Stimulated activated naive CD8-positive, alpha-beta T cell treated with anti-CD3 and anti-CD28 coated beads, Interleukin-15, Interleukin-2, amounts not matched to agents 100 ng/mL and 50 ng/mL, for 24 hours (primary cell): Measurements from ENCODE around the gene TBC1D22A.

Experiments used
- H3K27ac Mint-ChIP-seq: one replicate; pipeline ENCODE4 v1.8.0; 2021; ENCODE audit warnings: mild to moderate bottlenecking, mixed read lengths
- H3K27me3 Mint-ChIP-seq: one replicate; pipeline ENCODE4 v1.8.0; 2021; ENCODE audit warnings: mixed read lengths
- H3K36me3 Mint-ChIP-seq: one replicate; pipeline ENCODE4 v1.8.0; 2021; ENCODE audit warnings: low read depth, mixed read lengths
- H3K4me1 Mint-ChIP-seq: one replicate; pipeline ENCODE4 v1.8.0; 2021; ENCODE audit warnings: low read depth, mixed read lengths
- H3K4me3 Mint-ChIP-seq: one replicate; pipeline ENCODE4 v1.8.0; 2021; ENCODE audit warnings: mild to moderate bottlenecking, mixed read lengths
- H3K9me3 Mint-ChIP-seq: one replicate; pipeline ENCODE4 v1.8.0; 2021; ENCODE audit warnings: mixed read lengths

Gene TBC1D22A

DNA sequence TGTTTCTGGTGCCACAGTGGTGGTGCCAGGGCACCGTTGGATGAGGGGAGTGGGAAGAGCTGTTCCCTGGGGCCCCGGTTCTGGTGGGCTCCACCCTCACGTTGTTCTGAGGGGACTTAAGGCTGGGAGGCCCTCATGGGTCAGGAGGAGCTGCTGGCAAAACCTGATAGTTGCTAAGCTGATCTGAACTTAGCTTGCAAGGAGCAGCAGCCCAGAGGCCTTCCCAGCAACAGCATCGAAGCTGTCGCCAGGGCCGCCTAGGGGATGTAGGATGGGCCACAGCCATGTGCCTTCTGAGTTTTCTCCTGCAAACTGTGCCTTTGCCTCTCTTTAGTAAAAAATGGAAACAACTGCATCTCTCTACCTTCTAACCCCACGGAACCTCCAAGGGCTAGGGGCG lies 240.2 kb downstream of the TBC1D22A start:
- Mint-ChIP-seq H3K4me1 (peaks cover 19% of the 10 kb centered on the region), H3K27ac (peak overlapping the region; percentile 28), H3K4me3 (no peak overlapping the region), H3K9me3 (no peaks in the 10 kb centered on the region), H3K27me3 (no peaks in the 10 kb centered on the region), H3K36me3 (peaks cover 18% of the 10 kb centered on the region)

DNA sequence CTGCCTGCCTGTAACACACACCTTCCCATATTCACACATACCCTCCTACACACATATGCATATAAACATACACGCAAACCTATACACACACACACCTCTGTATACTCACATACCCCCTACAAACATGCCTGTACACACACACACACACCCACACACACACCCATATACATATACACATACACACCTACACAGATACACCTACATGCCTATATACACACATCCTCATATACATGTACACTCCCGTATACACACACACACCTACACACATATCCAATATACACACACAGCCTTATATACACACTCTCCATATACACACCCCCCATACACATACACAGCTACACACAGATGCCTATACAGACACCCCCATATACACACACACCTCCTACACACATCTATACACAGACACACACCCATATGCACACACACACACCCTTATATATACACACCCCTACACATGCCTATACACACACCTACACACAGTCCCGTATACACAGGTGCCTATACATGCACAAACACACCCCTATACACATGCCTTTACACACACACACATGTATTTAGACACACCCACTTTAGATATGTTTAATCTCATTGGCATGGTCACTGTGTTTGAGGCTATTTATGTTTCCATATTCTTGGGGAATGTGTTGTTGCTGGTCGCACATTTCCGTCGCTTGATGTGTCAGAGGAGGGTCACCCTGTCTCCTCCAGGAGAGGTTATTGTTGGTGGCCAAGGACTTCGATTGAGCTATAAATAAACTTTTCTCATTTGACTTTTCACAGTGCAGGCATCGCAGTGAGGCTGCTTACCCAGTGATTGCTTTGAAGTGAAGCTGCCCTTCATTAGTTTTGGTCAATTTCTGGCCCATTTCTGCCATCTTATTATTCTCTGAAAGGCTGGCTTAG lies 243.3 kb downstream of the TBC1D22A start:
- peaks cover 6% of the 10 kb centered on the region for H3K4me1 Mint-ChIP-seq
- H3K27me3 Mint-ChIP-seq, result no peaks in the 10 kb centered on the region
- H3K4me3 Mint-ChIP-seq, result no peak overlapping the region
- H3K9me3 Mint-ChIP-seq, result no peaks in the 10 kb centered on the region
- H3K27ac Mint-ChIP-seq, result no peak overlapping the region
- peaks cover 7% of the 10 kb centered on the region for H3K36me3 Mint-ChIP-seq

DNA sequence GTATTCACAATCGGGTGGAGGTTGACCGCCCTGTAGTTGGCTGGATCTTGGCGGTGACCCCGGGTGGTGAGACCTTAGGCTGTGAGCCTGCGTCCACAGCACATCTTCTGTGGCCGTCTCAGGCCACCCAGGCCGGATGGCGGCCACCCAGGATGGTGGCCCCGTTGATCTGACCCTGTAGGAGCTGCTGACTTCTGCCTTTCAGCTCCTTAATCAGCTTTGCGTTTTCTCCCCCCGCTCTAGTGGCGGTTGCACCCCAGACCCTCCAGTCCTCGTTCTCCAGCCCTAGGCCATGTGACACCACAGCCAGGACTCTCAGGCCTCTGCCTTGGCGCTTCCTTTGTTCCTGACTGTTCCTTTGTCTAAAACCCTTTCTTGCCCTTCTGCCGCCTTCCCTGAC lies 244.0 kb downstream of the TBC1D22A start:
- Mint-ChIP-seq H3K9me3 (no peaks in the 10 kb centered on the region), H3K36me3 (peaks cover 7% of the 10 kb centered on the region), H3K27me3 (no peaks in the 10 kb centered on the region), H3K4me1 (peaks cover 3% of the 10 kb centered on the region), H3K4me3 (no peak overlapping the region), H3K27ac (no peak overlapping the region)

DNA sequence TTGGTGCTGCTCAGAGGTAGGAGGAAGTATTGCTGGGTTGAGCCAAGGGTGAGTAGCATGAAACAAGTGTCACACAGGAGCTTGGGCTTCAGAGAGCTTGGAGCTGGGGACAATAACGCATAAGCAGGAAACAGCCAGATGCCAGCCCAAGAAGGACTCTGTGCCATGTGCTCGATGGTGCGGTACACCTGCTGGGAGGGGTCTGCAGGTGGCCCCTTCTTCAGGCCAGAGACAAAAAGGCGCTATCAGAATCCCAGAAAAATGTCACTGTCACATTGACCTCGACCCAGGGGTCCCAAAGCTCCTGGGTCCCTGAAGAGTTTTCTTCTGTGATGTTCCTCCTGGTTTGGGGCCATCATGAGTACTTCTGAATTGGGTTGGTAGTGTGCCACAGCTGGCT lies 244.4 kb downstream of the TBC1D22A start:
- Mint-ChIP-seq H3K36me3 (peaks cover 7% of the 10 kb centered on the region), H3K4me3 (no peak overlapping the region), H3K4me1 (peaks cover 7% of the 10 kb centered on the region), H3K27ac (no peak overlapping the region), H3K9me3 (no peaks in the 10 kb centered on the region), H3K27me3 (no peaks in the 10 kb centered on the region)

DNA sequence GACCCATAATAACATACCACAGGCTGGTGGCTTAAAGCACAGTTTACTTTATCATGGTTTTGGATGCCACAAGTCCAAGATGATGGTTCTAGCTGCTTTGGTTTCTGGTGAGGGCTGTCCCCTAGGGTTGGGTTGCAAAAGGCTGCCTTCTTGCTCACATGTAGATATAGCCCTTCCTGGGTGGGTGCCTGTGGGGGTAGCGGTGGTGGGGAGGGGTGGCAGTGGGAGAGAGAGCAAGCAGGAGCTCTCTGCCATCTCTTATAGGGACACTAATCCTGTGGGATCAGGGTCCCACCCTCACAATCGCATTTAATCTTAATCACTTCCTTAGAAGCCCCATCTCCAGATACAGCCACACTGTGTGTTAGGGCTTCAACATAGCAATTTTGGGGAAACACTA lies 245.0 kb downstream of the TBC1D22A start:
- Mint-ChIP-seq H3K27ac (no peak overlapping the region), H3K4me1 (peaks cover 8% of the 10 kb centered on the region), H3K9me3 (no peaks in the 10 kb centered on the region), H3K36me3 (peaks cover 10% of the 10 kb centered on the region), H3K4me3 (no peak overlapping the region), H3K27me3 (no peaks in the 10 kb centered on the region)

DNA sequence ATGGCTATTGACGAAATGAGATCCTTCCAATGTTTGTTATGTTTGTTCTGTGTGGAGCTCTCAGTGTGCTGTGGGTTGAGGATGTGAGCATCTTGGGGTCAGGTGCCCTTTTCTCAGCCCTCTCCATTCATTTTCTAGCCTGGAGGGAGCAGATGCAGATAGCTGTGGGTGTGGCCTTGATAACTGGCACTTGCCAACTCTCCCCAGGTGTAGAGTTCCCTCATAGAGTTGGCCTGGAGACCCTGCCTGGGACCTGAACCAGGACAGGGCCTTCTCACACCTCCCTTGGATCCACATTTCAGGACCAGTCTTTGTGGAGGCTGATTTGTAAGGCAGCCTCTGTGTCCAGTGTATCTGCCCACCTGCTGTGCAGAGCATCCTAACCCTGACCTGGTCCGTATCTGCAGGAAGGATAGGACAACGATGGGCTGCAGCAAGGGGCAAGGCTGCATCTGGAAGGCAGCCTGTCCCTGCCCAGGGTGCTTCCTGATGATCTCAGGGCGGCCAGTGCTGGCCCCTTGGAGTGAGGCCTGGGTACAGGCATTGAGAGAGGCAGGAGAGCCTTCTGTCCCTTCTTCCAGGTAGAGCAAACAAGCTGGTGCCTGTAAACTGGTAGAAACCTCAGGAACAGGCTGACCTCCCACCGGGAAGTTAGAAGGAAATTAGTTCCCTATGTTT lies 245.9 kb downstream of the TBC1D22A start:
- H3K4me1 Mint-ChIP-seq, result peaks cover 8% of the 10 kb centered on the region
- no peak overlapping the region for H3K27ac Mint-ChIP-seq
- no peak overlapping the region for H3K4me3 Mint-ChIP-seq
- no peaks in the 10 kb centered on the region for H3K9me3 Mint-ChIP-seq
- H3K36me3 Mint-ChIP-seq, result peaks cover 15% of the 10 kb centered on the region
- H3K27me3 Mint-ChIP-seq, result no peaks in the 10 kb centered on the region

DNA sequence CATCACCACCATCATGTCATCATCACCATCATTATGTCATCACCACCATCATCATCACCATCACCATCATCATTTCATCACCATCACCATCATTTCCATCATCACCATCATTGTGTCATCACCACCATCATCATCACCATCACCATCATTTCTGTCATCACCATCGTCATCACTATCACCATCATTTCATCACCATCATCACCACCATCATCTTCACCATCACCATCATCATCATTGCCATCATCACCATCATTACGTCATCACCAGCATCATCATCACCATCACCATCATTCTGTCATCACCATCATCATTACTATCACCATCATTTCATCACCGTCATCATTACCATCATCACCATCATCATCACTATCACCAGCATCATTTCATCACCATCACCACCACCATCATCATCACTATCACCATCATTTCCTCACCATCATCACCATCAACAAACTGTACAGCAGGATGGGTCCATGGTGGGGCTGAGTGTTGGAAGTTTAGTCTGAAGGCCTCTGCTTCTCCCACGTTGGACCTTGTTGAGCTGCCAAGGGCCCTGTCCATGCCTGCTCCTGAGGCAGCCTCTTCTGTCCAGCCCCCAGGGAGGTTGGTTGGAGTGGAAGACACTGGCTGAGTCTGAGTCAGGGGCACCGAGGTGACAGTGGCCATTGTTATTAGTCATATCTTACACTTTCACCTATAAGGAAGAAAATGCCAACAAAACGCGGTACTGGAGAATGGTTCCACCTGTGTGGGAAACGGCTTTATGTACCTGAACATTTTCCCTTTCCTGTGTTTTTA lies 247.1 kb downstream of the TBC1D22A start:
- Mint-ChIP-seq H3K4me3 (no peak overlapping the region), H3K27ac (no peak overlapping the region), H3K9me3 (no peaks in the 10 kb centered on the region), H3K36me3 (peaks cover 17% of the 10 kb centered on the region), H3K27me3 (no peaks in the 10 kb centered on the region), H3K4me1 (peaks cover 8% of the 10 kb centered on the region)

DNA sequence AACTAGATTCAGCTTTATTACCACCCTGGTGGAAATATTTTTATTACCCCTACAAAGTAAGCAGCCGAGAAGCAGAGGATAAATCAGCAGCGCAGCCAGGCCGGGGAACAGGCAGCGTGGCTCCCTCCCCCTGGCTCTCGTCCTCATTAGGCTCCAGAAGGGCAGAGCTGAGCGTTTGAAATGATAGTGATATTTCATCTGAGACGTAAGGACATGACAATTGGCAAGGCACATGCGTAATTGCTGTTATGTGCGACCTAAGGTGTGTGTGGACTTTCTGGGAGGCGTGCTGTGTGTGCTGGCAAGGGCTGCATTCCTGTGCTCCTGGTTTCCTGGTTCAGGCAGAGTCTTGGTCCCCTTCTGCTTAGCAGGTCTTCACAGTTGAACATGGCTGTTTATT lies 247.8 kb downstream of the TBC1D22A start:
- Mint-ChIP-seq H3K4me1 (peaks cover 8% of the 10 kb centered on the region), H3K27ac (no peak overlapping the region), H3K36me3 (peaks cover 17% of the 10 kb centered on the region), H3K4me3 (no peak overlapping the region), H3K9me3 (no peaks in the 10 kb centered on the region), H3K27me3 (no peaks in the 10 kb centered on the region)

DNA sequence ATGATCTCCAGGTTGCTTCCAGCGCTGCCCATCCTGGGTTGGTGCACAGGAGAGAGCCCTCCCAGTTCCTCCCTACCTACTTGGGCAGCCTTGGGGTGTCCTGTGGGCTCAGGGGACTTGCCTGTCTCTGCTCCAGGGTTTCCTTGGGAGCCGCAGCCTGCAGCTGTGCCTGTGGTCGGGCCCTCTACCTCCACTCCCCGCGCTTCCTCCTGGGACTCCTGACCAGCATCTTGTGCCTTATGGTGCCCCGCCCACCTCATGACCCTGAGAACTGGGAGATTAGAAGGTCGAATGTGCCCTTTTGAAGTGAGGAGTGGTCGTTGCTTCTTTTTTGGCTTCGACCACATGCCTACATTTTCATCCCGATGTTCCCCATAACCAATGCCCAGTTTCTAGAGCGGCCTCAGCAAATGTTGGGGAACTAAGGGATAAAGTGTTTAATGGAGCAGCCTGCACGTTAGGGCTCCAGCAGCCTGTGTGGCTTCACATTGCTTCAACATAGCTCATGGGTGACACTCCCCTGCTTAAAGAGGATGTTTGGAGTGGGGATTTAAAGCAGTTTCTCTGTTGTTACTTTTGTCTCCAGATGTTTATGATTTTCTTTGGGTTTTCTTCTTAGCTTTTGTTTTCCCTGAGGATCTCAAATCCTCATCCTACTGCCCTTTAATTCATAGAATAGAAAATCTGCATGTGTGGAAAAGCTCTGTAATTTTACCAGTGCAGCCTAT lies 248.8 kb downstream of the TBC1D22A start:
- Mint-ChIP-seq H3K36me3 (peaks cover 17% of the 10 kb centered on the region), H3K4me3 (no peak overlapping the region), H3K27ac (no peak overlapping the region), H3K4me1 (peaks cover 8% of the 10 kb centered on the region), H3K27me3 (no peaks in the 10 kb centered on the region), H3K9me3 (no peaks in the 10 kb centered on the region)

DNA sequence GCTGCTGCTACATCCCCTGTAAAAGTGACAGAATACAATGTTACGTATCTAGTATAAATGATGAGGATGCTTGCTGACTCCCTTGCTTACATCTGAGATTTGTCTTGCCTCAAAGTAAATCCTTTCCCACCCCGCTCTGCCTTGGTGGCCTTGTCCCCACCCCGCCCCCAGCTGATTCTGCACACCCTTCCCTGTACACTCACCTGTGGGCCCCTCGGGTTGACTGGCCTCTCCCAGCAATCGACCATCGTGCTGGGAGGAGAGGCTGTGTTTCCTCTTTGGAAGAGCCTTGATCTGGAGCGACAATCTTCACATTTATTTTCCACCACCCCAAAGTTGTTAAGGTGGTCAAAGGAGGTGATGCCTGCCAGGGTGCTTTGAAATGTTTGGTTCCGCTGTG lies 249.4 kb downstream of the TBC1D22A start:
- Mint-ChIP-seq H3K9me3 (no peaks in the 10 kb centered on the region), H3K27me3 (no peaks in the 10 kb centered on the region), H3K27ac (no peak overlapping the region), H3K4me3 (no peak overlapping the region), H3K36me3 (peaks cover 21% of the 10 kb centered on the region), H3K4me1 (peaks cover 8% of the 10 kb centered on the region)

DNA sequence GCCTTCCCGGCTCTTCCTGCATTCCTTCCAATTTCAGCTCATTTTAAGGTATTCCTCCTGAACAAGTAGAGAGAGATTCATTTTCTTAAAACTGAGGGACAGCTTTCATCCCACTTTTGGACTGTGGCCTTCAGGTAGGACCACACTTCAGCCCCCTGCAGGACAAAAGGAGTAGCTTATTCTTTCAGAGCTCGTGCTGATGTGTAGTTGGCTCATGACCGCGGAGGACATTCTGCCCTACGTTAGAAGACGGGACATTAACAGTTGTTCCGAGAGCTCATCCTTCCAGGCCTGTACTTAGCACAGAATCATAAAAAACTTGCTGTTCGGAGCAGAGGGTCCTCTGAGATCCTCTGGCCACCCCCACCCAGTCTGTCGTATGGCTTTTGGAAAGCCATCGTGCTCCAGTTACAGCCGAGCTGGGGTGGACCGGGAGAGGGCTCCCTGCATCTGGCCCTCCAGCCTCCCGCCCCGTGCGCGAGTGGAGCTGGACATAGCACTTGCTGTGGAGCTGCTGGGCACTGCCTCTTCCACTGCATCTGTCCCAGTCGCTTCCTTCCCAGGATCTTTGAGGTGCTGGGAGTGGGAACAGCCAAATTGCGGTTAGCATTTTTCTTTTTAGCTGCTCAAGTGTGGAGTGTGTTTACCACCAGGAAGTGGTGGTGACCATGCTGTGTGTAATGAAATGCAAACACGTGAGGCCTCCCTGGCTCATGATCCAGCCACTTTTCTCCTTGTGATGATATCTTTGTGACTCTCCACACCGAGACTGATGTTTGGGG lies 250.3 kb downstream of the TBC1D22A start:
- Mint-ChIP-seq H3K36me3 (peaks cover 22% of the 10 kb centered on the region), H3K4me1 (peaks cover 8% of the 10 kb centered on the region), H3K9me3 (no peaks in the 10 kb centered on the region), H3K27me3 (no peaks in the 10 kb centered on the region), H3K4me3 (no peak overlapping the region), H3K27ac (no peak overlapping the region)

DNA sequence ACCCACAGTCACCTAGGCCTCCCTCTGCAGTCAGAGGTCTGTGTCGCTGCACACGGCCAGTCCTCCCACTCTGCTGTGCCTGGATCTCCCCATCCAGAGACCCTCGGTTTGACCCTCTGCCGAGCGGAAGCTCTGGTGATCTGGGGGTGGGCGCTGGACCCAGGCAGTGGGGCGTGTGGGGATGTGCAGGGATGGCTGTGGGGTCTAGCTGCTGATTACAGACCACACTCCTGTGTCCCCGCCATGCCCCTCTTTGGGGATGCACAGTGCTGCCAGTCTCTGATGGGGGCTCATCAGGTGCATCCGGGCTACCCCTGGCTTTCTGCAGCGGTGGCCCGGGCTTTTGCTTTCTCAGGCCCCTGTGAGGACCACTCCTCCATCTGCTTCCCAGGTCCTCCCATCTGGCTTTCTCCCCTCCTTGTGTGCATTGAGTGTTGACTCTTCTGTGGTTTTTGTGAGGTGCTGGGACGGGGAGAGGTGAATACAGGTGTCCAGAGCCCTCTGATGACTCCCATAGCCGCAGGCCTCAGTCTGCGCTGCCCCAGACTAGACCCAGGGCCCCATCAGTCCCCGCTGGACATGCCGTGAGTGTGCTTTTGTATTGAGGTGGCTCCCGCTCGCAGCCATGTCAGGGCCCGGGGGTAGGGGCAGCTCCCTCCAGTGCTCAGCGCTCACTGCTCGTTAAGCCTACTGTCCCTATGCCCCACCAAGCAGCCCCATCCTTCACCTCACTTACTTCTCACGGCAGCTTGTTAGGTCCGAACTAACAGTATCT lies 251.6 kb downstream of the TBC1D22A start:
- peaks cover 8% of the 10 kb centered on the region for H3K4me1 Mint-ChIP-seq
- H3K36me3 Mint-ChIP-seq, result peaks cover 28% of the 10 kb centered on the region
- H3K9me3 Mint-ChIP-seq, result no peaks in the 10 kb centered on the region
- H3K4me3 Mint-ChIP-seq, result no peak overlapping the region
- no peaks in the 10 kb centered on the region for H3K27me3 Mint-ChIP-seq
- H3K27ac Mint-ChIP-seq, result no peak overlapping the region

DNA sequence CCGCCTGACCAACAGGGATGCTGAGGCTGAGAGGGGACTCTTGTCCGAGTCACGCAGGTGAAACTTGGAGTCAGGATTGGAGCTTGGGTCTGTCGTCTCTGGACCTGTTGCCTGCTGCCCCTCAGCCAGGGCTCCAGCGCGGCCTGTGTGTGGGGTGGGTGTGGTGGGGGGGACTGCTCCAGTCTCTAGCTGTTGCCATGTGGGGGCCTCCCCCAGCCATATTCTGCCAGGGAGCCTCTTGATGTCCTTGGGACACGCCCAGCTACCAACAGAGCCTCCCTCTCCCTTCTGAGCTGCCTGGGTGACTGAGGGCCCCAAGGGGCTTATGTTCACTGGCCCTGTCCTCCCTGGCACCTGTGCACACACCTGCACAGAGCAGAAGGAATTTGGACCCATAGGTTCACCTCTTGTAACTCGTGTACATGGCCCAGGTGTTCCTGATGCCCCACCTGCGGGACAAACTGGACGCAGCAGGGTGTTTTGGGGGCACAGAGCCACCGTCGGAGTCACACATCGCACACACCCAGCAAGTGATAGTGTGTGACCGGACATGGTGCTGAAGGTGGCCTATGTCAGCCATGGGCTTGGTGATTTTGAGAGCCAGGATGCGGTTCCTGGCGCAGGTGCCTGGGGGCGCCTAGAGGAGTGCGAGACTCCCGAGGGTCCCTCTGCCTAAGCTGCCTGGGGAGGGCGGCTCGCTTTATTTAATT lies 252.3 kb downstream of the TBC1D22A start:
- H3K4me3 Mint-ChIP-seq, result no peak overlapping the region
- peaks cover 8% of the 10 kb centered on the region for H3K4me1 Mint-ChIP-seq
- H3K36me3 Mint-ChIP-seq, result peaks cover 30% of the 10 kb centered on the region
- H3K27ac Mint-ChIP-seq, result no peak overlapping the region
- no peaks in the 10 kb centered on the region for H3K9me3 Mint-ChIP-seq
- H3K27me3 Mint-ChIP-seq, result no peaks in the 10 kb centered on the region
